ENCODE results near the gene PPP4C. TPM values are rescaled to one million over a fixed set of nuclear protein-coding genes. Genes with fewer than 3 reads are reported as not detected.
A peak's percentile ranks its signal among the peaks of the same experiment; 100 is the strongest.

Gene PPP4C
- total RNA-seq, 1 donor from 2014 or later: 141 TPM

- Mint-ChIP-seq H3K27ac (ENCODE audit: unreplicated experiment) (no peak overlapping the region), H3K27me3 (ENCODE audit: low read depth) (no peaks in the 10 kb centered on the region), H3K9me3 (no peaks in the 10 kb centered on the region), H3K4me1 (peaks cover 5% of the 10 kb centered on the region), H3K4me3 (no peak overlapping the region), H3K36me3 (ENCODE audit: low read depth) (peaks cover 4% of the 10 kb centered on the region)
- no peak for TF ChIP-seq CTCF (conservative IDR thresholded peaks at IDR 0.05)
- no peak for DNase-seq (ENCODE audit: low read depth, low spot score)
These were observed 28.7 kb downstream of the PPP4C start for GRCh38 chr16:30104492-30104891.

- Mint-ChIP-seq H3K9me3 (no peaks in the 10 kb centered on the region), H3K4me3 (no peak overlapping the region), H3K27ac (ENCODE audit: unreplicated experiment) (no peak overlapping the region), H3K4me1 (peaks cover 6% of the 10 kb centered on the region), H3K27me3 (ENCODE audit: low read depth) (no peaks in the 10 kb centered on the region), H3K36me3 (ENCODE audit: low read depth) (peaks cover 7% of the 10 kb centered on the region)
- no peak for DNase-seq (ENCODE audit: low read depth, low spot score)
- no peak for TF ChIP-seq CTCF (conservative IDR thresholded peaks at IDR 0.05)
These were observed 32.5 kb downstream of the PPP4C start for GRCh38 chr16:30108059-30108850.

GRCh38 chr16:30110661-30111060 is 34.9 kb downstream of the PPP4C start:
- peaks cover 6% of the 10 kb centered on the region for H3K4me1 Mint-ChIP-seq
- no peaks in the 10 kb centered on the region for H3K9me3 Mint-ChIP-seq
- TF ChIP-seq CTCF (conservative IDR thresholded peaks at IDR 0.05): no peak
- no peak for DNase-seq (ENCODE audit: low read depth, low spot score)
- H3K27ac Mint-ChIP-seq (ENCODE audit: unreplicated experiment): no peak overlapping the region
- no peaks in the 10 kb centered on the region for H3K27me3 Mint-ChIP-seq (ENCODE audit: low read depth)
- peaks cover 3% of the 10 kb centered on the region for H3K36me3 Mint-ChIP-seq (ENCODE audit: low read depth)
- H3K4me3 Mint-ChIP-seq: peak overlapping the region; percentile 7

- Mint-ChIP-seq H3K4me3 (no peak overlapping the region), H3K27ac (ENCODE audit: unreplicated experiment) (no peak overlapping the region), H3K9me3 (no peaks in the 10 kb centered on the region), H3K4me1 (peaks cover 6% of the 10 kb centered on the region), H3K36me3 (ENCODE audit: low read depth) (peaks cover 3% of the 10 kb centered on the region), H3K27me3 (ENCODE audit: low read depth) (no peaks in the 10 kb centered on the region)
- peak; percentile 65 for TF ChIP-seq CTCF (conservative IDR thresholded peaks at IDR 0.05)
- peak; percentile 61 for DNase-seq (ENCODE audit: low read depth, low spot score)
These were observed 36.6 kb downstream of the PPP4C start for GRCh38 chr16:30112197-30113030.

GRCh38 chr16:30113031-30113710 is 37.4 kb downstream of the PPP4C start, which contains the start of gene GDPD3:
Gene GDPD3 (minus strand): TSS chr16:30113537. CDS start chr16:30113478, 59 bp downstream.
- Mint-ChIP-seq H3K36me3 (ENCODE audit: low read depth) (peaks cover 3% of the 10 kb centered on the region), H3K27me3 (ENCODE audit: low read depth) (no peaks in the 10 kb centered on the region), H3K9me3 (no peaks in the 10 kb centered on the region), H3K4me3 (no peak within 1 kb of the TSS), H3K4me1 (peaks cover 6% of the 10 kb centered on the region), H3K27ac (ENCODE audit: unreplicated experiment) (no peak within 1 kb of the TSS)
- no peak for DNase-seq (ENCODE audit: low read depth, low spot score)
- no peak for TF ChIP-seq CTCF (conservative IDR thresholded peaks at IDR 0.05)
